ENCODE measurements around the gene GARIN5B. TPM values are rescaled to one million over a fixed set of nuclear protein-coding genes. Genes with fewer than 3 reads are reported as not detected.

The GARIN5B gene
- total and polyA plus RNA-seq, 2 of the 8 experiments (the other 6 are each of a cell fraction or from before 2014, with no cell fraction given) = 0.03 TPM; not detected in 1

DNA sequence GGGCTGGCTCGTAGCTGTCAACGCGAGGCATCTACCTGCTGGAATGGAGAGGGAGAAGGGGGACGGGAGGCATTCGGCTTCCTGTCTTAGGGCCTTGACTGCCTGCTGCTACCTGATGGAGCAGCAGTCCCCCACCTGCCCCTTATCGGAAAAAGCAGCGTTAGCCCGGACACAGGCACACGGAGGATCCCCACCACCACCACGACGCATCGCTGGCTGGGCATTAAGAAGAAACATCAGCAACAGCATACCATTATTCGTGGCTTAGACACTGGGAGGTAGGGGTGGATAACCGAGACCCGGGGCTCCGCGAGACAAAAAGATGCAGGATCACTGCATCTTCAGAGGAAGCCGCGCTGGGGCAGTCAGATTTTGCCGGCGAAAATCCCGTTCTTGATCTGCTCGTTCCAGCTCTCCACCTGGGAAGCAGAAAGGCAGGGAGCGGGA lies 9.7 kb downstream of the GARIN5B start:
- peak overlapping the region; percentile 32 to 66 (median 50) for H3K4me3 ChIP-seq (ENCODE audit: extremely low read depth in 1 of 4, insufficient read depth in 2 of 4, low read depth in 3 of 4, low read length in 4 of 4)
- peak overlapping the region; percentile 90; the same call in 1 of the 2 replicates for H2BK12ac ChIP-seq (ENCODE audit: low read depth, low read length)
- no peak overlapping the region; a peak in 2 of 7 replicates for H3K9ac ChIP-seq (replicated peaks in 1 of 4; ENCODE audit: extremely low read depth in 1 of 4, low read depth in 3 of 4, low read length in 3 of 4)
- H2AFZ ChIP-seq (ENCODE audit: low read length) = no peak overlapping the region
- peaks cover 4 to 32% (median 17%) of the 10 kb centered on the region in 4 experiments for H3K4me1 ChIP-seq (replicated peaks in 1 of 4; ENCODE audit: control insufficient read depth in 3 of 4, insufficient read depth in 4 of 4, low read length in 3 of 4)
- peak overlapping the region; percentile 49 for H3K4ac ChIP-seq (replicated peaks; ENCODE audit: insufficient read length, low read depth, low read length)
- H3K36me3 ChIP-seq (ENCODE audit: control insufficient read depth in 2 of 4, insufficient read depth in 4 of 4, low read length in 3 of 4) = peaks cover 0 to 11% (median 0%) of the 10 kb centered on the region in 4 experiments; a peak in 1 of 8 replicates
- FAIRE-seq = no peak
- no peak overlapping the region for H4K91ac ChIP-seq (replicated peaks; ENCODE audit: insufficient read length, low read length)
- H4K8ac ChIP-seq (ENCODE audit: extremely low read depth, insufficient read depth, low read length) = no peak overlapping the region; the same call in 1 of the 2 replicates
- peaks cover 17 to 56% (median 44%) of the 10 kb centered on the region in 4 experiments for H3K27me3 ChIP-seq (replicated peaks in 1 of 4; ENCODE audit: control insufficient read depth in 3 of 4, extremely low read depth in 1 of 4, insufficient read depth in 3 of 4, low read length in 3 of 4)
- no peak overlapping the region for H3K23ac ChIP-seq (ENCODE audit: insufficient read length)
- no peak overlapping the region for H2BK120ac ChIP-seq (replicated peaks; ENCODE audit: low read depth, low read length)
- H3K27ac ChIP-seq (ENCODE audit: low read depth, low read length) = no peak overlapping the region
- no peak overlapping the region for H4K5ac ChIP-seq (ENCODE audit: insufficient read length, low read depth, low read length)
- no peaks in the 10 kb centered on the region for H3K79me1 ChIP-seq (ENCODE audit: low read depth, low read length)
- ChIA-PET CTCF (ENCODE audit: partially characterized antibody) (interaction anchor here (1.2 to 1.7 kb wide), 2 partner anchors 32 to 70 kb away, joined by 3 to 4 read pairs; partner anchors contain the start of gene BRSK1), POLR2A (ENCODE audit: partially characterized antibody) (interaction anchor here (1.2 to 7.9 kb wide), 9 partner anchors 9 to 71 kb away, joined by 3 to 58 read pairs (median 5); partner anchors contain the start of genes GARIN5B, IL11 and KMT5C)
- peaks cover 12% of the 10 kb centered on the region; the same call in 1 of the 2 replicates for H3K23me2 ChIP-seq (ENCODE audit: low read depth, low read length)
- H3K79me2 ChIP-seq (ENCODE audit: control insufficient read depth in 1 of 2, insufficient read depth in 2 of 2, low read length in 2 of 2) = no peaks in the 10 kb centered on the region
- no peak overlapping the region for H3K14ac ChIP-seq (ENCODE audit: insufficient read length)
- H2BK15ac ChIP-seq (ENCODE audit: low read length) = peak overlapping the region; percentile 88; the same call in 1 of the 2 replicates
- H2BK20ac ChIP-seq (ENCODE audit: low read length) = no peak overlapping the region
- no peak overlapping the region for H2BK5ac ChIP-seq (ENCODE audit: low read depth, low read length)
- 13% methylated on average over 23 of the region's 24 CpGs; no CpG with 5 or more reads in 1 of the 2 experiments for WGBS, 2 experiments (ENCODE audit: extremely low coverage in 1 of 2, insufficient coverage in 1 of 2, insufficient read length in 1 of 2, insufficient replicate concordance in 2 of 2, low coverage in 1 of 2, low lambda C conversion rate in 2 of 2, missing lambda C conversion rate in 1 of 2)
- peaks cover 0 to 10% of the 10 kb centered on the region in 2 experiments for H4K20me1 ChIP-seq (replicated peaks in 1 of 2; ENCODE audit: control insufficient read depth in 1 of 2, insufficient read depth in 2 of 2, low read length in 2 of 2)
- no peak overlapping the region for H2AK5ac ChIP-seq (ENCODE audit: low read depth, low read length)
- H3K4me2 ChIP-seq (ENCODE audit: insufficient read depth in 1 of 2, low read depth in 2 of 2, low read length in 2 of 2) = peak overlapping the region; percentile 88 to 96
- H3K56ac ChIP-seq (replicated peaks; ENCODE audit: insufficient read length, low read depth, low read length) = no peak overlapping the region
- H3K18ac ChIP-seq (ENCODE audit: extremely low read depth, low read length) = no peak overlapping the region; the same call in 1 of the 2 replicates
- no peaks in the 10 kb centered on the region for H3K9me3 ChIP-seq (ENCODE audit: insufficient read depth in 2 of 2, low read depth in 1 of 2, low read length in 1 of 2)
- peak in 1 of 2 experiments; percentile 26; a peak in 1 of 3 replicates for TF ChIP-seq POLR2A (IDR thresholded peaks at IDR 0.05; ENCODE audit: control extremely low read depth in 1 of 2, low read depth in 2 of 2, low read length in 2 of 2)
- TF ChIP-seq CBX8 (IDR thresholded peaks at IDR 0.05; ENCODE audit: borderline replicate concordance, low read depth, low read length) = no peak
- no peak for TF ChIP-seq CEBPB (IDR thresholded peaks at IDR 0.05; ENCODE audit: low read depth, low read length)
- 0 out of 2 replicates have a peak, but pooled peaks have one; percentile 26 for TF ChIP-seq POLR2AphosphoS5 (IDR thresholded peaks at IDR 0.05; ENCODE audit: low read depth, low read length)
- TF ChIP-seq, protein P1, sequence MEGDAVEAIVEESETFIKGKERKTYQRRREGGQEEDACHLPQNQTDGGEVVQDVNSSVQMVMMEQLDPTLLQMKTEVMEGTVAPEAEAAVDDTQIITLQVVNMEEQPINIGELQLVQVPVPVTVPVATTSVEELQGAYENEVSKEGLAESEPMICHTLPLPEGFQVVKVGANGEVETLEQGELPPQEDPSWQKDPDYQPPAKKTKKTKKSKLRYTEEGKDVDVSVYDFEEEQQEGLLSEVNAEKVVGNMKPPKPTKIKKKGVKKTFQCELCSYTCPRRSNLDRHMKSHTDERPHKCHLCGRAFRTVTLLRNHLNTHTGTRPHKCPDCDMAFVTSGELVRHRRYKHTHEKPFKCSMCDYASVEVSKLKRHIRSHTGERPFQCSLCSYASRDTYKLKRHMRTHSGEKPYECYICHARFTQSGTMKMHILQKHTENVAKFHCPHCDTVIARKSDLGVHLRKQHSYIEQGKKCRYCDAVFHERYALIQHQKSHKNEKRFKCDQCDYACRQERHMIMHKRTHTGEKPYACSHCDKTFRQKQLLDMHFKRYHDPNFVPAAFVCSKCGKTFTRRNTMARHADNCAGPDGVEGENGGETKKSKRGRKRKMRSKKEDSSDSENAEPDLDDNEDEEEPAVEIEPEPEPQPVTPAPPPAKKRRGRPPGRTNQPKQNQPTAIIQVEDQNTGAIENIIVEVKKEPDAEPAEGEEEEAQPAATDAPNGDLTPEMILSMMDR (IDR thresholded peaks at IDR 0.05; ENCODE audit: control extremely low read depth in 1 of 3, insufficient read depth in 1 of 3, low read depth in 1 of 3, low read length in 3 of 3) = 0 out of 4 replicates have a peak, but pooled peaks of 1 of the 3 experiments have one; percentile 0
- DNase-seq (ENCODE audit: low read depth in 1 of 2, low spot score in 2 of 2) = no peak

All from H1 (cell line).